Osteocyte (in vitro differentiated cells): ENCODE results near the gene RGS17. TPM values are rescaled to one million over a fixed set of nuclear protein-coding genes. Genes with fewer than 3 reads are reported as not detected.

Experiments used
- DNase-seq: peaks from one replicate; pipeline ENCODE4 v3.0.0; 2021; ENCODE audit warnings: mixed read lengths; ENCODE audit not compliant: unreplicated experiment; ENCODE audit errors: extremely low spot score
- H3K27ac Mint-ChIP-seq: one replicate; pipeline ENCODE4 v1.8.0; 2021; ENCODE audit warnings: mild to moderate bottlenecking, mixed read lengths; ENCODE audit not compliant: unreplicated experiment
- H3K27me3 Mint-ChIP-seq: one replicate; pipeline ENCODE4 v1.8.0; 2021; ENCODE audit warnings: mixed read lengths; ENCODE audit not compliant: unreplicated experiment
- H3K36me3 Mint-ChIP-seq: one replicate; pipeline ENCODE4 v1.8.0; 2021; ENCODE audit warnings: mixed read lengths; ENCODE audit not compliant: unreplicated experiment
- H3K4me1 Mint-ChIP-seq: one replicate; pipeline ENCODE4 v1.8.0; 2021; ENCODE audit warnings: mixed read lengths; ENCODE audit not compliant: unreplicated experiment
- H3K4me3 Mint-ChIP-seq: one replicate; pipeline ENCODE4 v1.8.0; 2021; ENCODE audit warnings: mild to moderate bottlenecking, moderate library complexity, mixed read lengths; ENCODE audit not compliant: unreplicated experiment
- H3K9me3 Mint-ChIP-seq: one replicate; pipeline ENCODE4 v1.8.0; 2021; ENCODE audit warnings: mixed read lengths; ENCODE audit not compliant: unreplicated experiment
- total RNA-seq: library from RNA; stranded (reverse); gene quantifications from 2 replicates; pipeline ENCODE4 v1.2.1, GENCODE V29; 2021
- TF ChIP-seq, protein P1 (sequence below): fragments of 200-600 bp; sonication (generic); IDR thresholded peaks from 2 replicates; pipeline ENCODE4 v1.5.0; 2021; ENCODE audit warnings: antibody characterized with exemption, mild to moderate bottlenecking, moderate library complexity

RGS17 gene
- total RNA-seq, 1 donor from 2014 or later: 2.9 TPM

DNA sequence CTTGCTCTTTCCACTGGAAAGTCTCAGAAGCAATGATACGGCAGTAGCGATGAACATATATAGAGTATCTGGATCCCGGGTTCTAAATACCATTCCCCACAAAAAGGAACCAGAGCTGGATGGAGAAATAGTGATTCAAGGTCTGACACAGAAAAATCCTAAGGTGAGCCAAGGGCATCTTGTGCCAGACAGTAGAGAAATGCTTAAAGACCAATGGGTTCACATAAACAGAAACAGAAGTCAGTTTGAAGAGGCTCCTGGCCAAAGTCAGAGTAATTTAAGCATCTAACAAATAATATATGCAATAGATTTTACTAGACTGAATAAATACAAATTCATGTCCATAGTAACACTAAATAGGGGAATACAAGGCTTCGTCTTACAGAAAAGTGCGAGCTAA, 54.7 kb downstream of the RGS17 start:
- TF ChIP-seq, protein P1, sequence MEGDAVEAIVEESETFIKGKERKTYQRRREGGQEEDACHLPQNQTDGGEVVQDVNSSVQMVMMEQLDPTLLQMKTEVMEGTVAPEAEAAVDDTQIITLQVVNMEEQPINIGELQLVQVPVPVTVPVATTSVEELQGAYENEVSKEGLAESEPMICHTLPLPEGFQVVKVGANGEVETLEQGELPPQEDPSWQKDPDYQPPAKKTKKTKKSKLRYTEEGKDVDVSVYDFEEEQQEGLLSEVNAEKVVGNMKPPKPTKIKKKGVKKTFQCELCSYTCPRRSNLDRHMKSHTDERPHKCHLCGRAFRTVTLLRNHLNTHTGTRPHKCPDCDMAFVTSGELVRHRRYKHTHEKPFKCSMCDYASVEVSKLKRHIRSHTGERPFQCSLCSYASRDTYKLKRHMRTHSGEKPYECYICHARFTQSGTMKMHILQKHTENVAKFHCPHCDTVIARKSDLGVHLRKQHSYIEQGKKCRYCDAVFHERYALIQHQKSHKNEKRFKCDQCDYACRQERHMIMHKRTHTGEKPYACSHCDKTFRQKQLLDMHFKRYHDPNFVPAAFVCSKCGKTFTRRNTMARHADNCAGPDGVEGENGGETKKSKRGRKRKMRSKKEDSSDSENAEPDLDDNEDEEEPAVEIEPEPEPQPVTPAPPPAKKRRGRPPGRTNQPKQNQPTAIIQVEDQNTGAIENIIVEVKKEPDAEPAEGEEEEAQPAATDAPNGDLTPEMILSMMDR: no peak
- peaks cover 3% of the 10 kb centered on the region for H3K9me3 Mint-ChIP-seq
- no peaks in the 10 kb centered on the region for H3K36me3 Mint-ChIP-seq
- no peaks in the 10 kb centered on the region for H3K27me3 Mint-ChIP-seq
- DNase-seq: no peak
- no peaks in the 10 kb centered on the region for H3K4me1 Mint-ChIP-seq
- H3K4me3 Mint-ChIP-seq: no peak overlapping the region
- no peak overlapping the region for H3K27ac Mint-ChIP-seq

GRCh38 chr6:153074761-153075160, 56.3 kb downstream of the RGS17 start:
- no peak overlapping the region for H3K27ac Mint-ChIP-seq
- no peaks in the 10 kb centered on the region for H3K27me3 Mint-ChIP-seq
- H3K9me3 Mint-ChIP-seq: no peaks in the 10 kb centered on the region
- DNase-seq: no peak
- H3K36me3 Mint-ChIP-seq: no peaks in the 10 kb centered on the region
- no peak overlapping the region for H3K4me3 Mint-ChIP-seq
- H3K4me1 Mint-ChIP-seq: peaks cover 4% of the 10 kb centered on the region
- TF ChIP-seq, protein P1: no peak

DNA sequence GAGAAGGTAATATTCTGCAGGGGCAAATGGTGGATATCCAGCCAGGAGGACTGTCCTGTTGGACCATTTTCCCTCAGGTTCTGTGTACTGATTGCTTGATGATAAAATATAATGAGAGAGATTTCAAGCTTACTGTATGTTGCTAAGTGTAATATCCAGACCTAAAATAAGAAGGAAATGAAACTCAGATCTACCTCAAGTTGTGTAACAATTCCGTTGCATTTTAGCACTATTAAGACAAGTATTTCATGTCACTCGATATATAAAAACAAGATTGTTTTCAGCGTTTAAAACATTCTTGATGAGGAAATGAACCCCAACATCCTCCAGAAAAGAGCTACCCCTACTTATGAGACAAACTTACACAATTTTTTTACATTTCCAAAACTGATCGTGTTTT, 57.2 kb downstream of the RGS17 start:
- H3K9me3 Mint-ChIP-seq: no peaks in the 10 kb centered on the region
- no peak for DNase-seq
- peaks cover 5% of the 10 kb centered on the region for H3K4me1 Mint-ChIP-seq
- H3K4me3 Mint-ChIP-seq: no peak overlapping the region
- H3K27ac Mint-ChIP-seq: no peak overlapping the region
- H3K27me3 Mint-ChIP-seq: no peaks in the 10 kb centered on the region
- TF ChIP-seq, protein P1: no peak
- no peaks in the 10 kb centered on the region for H3K36me3 Mint-ChIP-seq

DNA sequence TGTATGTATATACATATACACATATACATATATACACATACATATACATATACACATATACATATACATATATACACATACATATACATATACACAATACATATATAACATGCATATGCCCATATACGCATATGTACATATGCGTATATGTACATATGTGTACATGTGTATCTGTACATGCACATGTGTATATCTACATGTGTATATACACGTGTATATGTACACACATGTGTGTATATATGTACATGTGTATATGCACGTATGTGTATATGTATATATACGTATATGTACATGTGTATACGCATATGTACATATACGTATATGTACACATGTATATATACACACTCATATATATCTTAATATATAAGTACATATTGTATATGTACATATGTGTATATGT, 60.3 kb downstream of the RGS17 start:
- Mint-ChIP-seq H3K27me3 (no peaks in the 10 kb centered on the region), H3K27ac (no peak overlapping the region), H3K4me3 (no peak overlapping the region), H3K4me1 (peaks cover 5% of the 10 kb centered on the region), H3K36me3 (peaks cover 2% of the 10 kb centered on the region), H3K9me3 (peaks cover 15% of the 10 kb centered on the region)
- TF ChIP-seq, protein P1: no peak
- DNase-seq: no peak

- Mint-ChIP-seq H3K27me3 (no peaks in the 10 kb centered on the region), H3K9me3 (peaks cover 17% of the 10 kb centered on the region), H3K4me1 (peaks cover 5% of the 10 kb centered on the region), H3K4me3 (no peak overlapping the region), H3K27ac (no peak overlapping the region), H3K36me3 (peaks cover 2% of the 10 kb centered on the region)
- TF ChIP-seq, protein P1: no peak
- DNase-seq: no peak
Measured at GRCh38 chr6:153069897-153070296, 61.2 kb downstream of the RGS17 start.
